Activated CD8-positive, alpha-beta memory T cell treated with anti-CD3 and anti-CD28 coated beads, Interleukin-2, amount 50 U/mL, for 1 hour (primary cell): ENCODE results near the gene ZBTB42.
"Not testable (repeated sequence)": the region's sequence is repeated elsewhere in the genome, so short reads cannot be mapped to it uniquely, and the experiment has no call there.

ENCODE experiments used
- DNase-seq: peaks from one replicate; pipeline ENCODE4 v3.0.0-alpha.2; 2020; ENCODE audit errors: extremely low read depth

ZBTB42 gene

DNA sequence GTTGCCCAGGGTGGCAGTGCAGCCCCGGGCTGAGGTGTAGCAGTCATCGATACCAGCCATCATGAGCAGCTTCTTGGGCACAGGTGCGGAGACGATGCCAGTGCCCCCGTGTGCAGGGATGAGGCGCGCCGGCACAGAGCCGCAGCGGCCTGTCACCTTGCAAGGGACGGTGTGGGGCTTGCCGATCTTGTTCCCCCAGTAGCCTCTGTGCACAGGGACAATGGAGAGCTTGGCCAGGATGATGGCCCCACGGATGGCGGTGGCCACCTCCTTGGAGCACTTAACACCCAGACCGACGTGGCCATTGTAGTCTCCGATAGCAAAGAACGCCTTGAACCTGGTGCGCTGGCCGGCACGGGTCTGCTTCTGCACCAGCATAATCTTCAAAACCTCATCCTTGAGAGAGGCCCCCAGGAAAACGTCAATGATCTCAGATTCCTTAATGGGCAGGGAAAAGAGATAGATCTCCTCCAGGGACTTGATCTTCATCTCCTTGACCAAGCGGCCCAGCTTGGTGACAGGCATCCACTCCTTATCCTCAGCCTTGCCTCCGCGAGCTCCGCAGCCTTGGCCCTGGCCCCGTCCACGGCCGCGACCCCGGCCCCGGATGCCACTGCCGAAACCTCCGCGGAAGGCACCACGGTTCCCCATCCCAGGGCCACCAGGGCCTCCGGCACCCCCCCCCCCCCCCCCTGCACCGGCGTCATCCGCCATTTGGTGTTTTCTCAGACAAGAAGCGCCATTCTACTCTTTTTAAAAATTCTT lies 35.5 kb downstream of the ZBTB42 start:
- DNase-seq, result not testable (repeated sequence)

DNA sequence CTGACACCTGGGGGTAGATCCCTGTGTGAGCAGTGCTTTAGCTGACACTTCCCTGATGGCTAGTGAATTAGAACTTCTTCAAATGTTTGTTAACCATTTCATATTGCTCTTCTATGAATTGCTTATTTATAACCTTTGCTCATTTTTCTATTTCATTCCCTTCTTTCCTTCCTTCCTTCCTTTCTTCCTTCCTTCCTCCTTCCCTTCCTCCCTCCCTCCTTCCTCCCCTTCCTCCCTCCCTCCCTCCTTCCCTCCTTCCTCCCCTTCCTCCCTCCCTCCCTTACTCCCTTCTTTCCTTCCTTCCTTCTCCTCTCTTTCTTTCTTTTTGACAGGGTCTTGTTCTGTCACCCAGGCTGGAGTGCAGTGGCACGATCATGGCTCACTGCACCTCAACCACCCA lies 40.8 kb downstream of the ZBTB42 start:
- DNase-seq, result no peak

DNA sequence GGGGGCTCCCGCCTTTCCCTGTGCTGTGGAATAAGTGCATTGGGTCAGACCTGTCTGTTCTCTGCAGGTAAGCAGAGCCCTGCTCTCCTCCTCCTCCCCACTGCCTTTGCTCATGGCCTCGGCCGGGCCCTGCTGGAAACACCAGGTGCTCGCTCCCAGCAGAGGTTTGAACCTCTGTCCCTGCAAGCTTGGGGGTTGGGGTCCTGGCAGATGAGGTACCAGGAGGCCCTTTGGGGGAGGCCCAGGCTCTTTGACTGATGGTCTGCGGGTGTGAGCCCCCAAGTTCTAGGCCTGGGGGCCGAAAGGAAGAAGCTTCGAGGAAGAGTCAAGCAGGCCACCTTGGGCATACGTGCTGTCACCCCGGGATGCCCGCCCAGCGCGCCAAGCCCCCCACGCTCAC lies 42.1 kb downstream of the ZBTB42 start:
- no peak for DNase-seq

DNA sequence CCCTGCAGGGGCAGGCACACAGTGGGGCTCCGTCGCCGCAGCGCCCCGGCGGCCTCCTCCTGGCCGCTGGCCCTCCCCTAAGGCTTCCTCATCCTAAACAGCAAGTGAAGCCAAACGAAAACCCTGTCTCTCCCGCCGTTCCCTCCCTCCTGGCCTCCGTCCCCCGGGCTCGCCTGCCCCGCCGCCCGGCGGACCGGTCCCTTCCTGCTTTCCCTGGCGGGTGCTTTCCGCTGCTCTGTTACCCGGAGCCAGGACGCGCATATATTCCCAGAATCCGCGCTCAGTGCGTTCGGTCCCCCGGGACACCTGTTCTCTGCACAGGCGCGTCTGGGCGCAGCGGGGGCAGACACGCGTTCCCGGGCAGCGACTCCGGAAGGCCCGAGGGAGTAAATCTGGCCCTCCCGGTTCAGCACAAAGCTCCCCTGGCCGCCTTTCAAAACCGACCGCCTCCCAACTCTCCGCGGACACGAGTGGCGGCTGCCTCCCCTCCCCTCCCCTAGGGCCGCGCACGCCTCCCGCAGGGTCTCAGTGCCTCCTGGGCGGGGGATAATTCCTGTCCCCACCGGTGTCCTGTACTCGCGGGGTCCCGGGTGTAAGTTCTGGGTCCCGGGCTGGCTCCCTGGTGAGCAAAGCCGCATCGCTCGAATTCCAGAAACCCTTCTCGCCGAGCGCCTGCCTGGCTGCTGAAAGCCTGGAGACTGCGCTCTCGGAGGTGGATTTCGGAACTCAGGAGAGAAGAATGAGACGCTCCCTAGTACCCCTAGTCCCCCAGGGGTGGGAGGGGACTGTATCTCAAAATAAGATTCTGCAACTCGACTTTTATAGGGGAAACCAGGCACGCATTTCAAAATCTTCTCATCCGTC lies 42.8 kb downstream of the ZBTB42 start:
- DNase-seq, result no peak

DNA sequence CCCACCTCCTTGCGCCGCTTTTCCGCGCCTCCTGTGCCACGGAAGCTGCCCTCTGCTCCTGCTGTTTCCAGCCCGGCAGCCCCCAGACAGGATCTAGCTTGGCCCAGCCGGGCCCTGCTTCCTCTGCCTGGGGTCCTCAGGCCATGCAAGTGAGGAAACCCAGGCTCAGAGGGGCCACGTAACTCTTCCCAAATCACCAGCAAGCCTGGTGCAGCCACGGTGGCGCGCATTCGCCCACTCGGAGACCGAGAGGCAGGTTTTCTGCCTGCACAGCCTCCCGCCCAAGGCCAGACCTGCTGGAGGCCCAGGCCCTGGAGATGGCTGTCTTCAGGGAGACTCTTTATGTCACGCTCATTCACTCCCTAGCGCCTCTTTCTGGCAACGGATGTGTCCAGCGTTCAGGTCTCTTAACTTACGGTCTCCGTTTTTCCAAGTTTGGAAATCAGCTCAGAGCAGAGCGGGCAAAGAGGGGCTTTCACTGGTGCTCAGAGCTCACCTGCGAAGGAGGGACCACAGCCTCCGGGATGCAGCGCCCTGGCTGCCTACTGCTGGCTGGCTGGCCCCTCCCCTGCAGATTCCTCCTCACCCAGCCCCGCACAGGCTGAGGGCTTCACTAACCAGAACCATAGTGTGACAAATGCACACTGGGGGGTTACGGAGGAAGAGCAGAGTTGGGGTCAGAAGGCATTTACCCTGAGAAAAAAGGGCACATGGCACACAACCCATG lies 43.6 kb downstream of the ZBTB42 start:
- DNase-seq, result no peak

DNA sequence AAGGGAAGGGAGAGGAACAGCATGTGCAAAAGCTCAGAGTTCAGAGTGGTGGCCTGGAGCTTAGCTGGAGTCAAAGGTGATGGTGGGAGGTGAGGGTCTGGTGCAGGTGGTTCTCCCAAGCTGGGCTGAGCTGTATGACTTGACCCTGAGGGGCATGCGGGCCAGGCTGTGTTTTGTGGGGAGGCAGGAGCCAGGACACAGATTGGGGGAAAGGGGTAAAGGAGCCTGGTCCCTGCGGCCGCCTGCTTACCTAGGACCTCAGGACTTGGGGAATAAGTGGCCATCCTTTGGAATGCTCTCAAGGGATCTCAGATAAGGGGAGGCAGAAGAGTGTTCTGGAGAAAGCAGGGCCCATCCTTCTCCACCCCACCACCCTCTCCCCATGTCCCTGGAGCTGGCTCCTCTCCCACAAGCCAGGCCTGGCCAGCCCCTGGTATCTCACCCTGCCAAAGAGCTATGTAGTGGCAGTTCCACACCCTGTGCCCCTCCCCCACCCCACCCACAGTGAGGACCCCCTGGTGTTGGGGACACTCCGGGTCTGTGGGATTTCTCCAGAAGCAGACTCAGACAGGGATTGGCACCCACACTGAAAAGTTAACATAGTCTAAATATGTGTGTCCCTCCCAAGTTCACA lies 44.2 kb downstream of the ZBTB42 start:
- DNase-seq, result no peak

DNA sequence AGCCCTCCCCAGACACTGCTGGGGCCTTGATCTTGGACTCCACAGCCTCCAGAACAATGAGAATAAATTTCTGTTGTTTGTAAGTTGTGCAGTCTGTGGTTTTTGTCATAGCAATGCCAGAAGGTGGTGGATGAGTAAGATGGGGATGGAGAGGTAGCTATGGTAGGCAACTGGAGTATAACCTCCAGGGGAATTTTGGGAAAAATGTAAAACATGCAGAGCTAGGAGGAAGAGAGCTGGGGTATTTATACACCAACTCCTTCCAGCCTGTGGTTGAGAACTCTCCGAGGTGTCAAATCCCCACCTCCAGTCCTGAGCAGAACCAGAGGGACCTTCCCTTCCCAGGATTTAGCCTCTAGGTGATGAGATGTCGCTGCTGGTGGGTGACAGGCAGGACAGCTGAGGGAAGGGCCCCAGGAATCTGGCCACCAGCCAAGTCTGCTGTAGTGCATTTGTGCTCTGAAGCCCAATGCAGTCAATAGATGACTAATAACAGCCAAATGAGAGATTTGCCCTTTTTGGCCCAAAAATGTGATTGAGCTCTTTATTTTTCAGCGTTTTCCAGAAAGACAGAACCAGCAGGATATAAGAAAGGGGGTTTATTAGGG lies 45.0 kb downstream of the ZBTB42 start:
- no peak for DNase-seq

DNA sequence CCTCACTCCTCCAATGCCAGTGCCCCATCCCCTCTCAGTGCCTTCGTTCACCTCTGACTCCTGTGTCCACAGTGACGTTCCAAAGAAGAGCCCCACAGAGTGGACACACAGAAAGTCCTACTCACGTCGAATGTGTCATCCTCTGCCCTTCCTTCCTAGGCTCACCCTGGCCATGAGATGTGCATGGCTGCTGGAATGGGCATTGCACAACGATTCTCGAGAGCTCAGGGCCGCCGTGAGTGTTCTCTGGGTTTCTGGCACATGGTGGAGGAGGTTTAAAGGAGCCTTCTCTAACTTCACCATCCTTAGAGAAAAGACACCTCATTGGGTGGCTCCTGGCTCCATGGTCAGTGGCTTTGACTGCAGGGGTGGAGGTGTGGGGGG lies 51.4 kb downstream of the ZBTB42 start:
- no peak for DNase-seq
